Measurements from ENCODE around the gene CBY3. TPM values are rescaled to one million over a fixed set of nuclear protein-coding genes. Genes with fewer than 3 reads are reported as not detected.
"Not testable (repeated sequence)": the region's sequence is repeated elsewhere in the genome, so short reads cannot be mapped to it uniquely, and the experiment has no call there.

The CBY3 gene
- total RNA-seq, 1 donor from 2014 or later: not detected

- peak; percentile 78 for ATAC-seq
These were observed 12.4 kb downstream of the CBY3 start for GRCh38 chr5:179668391-179668790.

GRCh38 chr5:179661647-179662046 is 19.2 kb downstream of the CBY3 start:
- not testable (repeated sequence) for ATAC-seq

DNA sequence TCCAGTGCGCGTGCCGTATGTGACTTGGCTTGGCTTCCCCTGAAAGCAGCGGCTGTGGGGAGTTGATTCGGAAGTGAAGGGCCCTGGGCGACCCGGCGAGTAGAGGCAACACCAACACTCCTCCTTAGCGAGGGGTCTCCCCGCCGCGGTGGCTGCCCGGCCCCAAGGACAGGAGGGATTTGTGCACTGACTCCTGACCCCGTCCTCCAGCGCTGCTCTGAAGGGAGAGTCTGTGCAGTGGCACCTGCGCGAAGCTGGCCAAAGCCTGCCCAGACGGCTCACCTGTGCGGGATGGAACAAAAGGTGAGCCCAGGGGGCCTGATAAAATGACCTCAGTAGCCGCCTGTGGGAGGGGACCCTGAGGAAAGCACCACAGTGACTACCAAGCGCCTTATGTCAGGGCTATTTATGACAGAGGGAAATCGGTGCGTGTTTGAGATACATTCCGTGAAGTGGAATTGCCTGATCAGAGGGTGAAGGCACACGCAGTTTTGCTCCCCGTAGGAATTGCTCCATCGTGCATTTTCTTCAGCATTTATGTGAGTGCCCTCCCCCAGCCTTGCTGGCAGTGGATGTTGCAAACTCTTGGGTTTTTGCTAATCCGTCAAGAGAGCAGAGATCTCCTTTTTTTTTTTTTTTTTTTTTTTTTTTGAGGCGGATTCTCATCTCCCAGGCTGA is 22.5 kb downstream of the CBY3 start:
- peak; percentile 58 for ATAC-seq

- peak; percentile 93 for ATAC-seq
These were observed 23.3 kb downstream of the CBY3 start for GRCh38 chr5:179657302-179658178.

- not testable (repeated sequence) for ATAC-seq
These were observed 27.7 kb downstream of the CBY3 start for GRCh38 chr5:179653135-179653534.

DNA sequence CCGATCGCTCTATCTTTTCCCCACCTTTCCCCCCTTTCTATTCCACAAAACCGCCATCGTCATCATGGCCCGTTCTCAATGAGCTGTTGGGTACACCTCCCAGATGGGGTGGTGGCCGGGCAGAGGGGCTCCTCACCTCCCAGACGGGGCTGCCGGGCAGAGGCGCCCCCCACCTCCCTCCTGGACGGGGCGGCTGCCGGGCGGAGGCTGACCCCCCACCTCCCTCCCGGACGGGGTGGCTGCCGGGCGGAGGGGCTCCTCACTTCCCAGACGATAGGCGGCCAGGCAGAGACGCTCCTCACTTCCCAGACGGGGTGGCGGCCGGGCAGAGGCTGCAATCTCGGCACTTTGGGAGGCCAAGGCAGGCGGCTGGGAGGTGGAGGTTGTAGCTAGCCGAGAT is 30.6 kb downstream of the CBY3 start:
- not testable (repeated sequence) for ATAC-seq

GRCh38 chr5:179649166-179649703 is 31.6 kb downstream of the CBY3 start:
- not testable (repeated sequence) for ATAC-seq

- no peak for ATAC-seq
These were observed 32.4 kb downstream of the CBY3 start for GRCh38 chr5:179648410-179648809.

DNA sequence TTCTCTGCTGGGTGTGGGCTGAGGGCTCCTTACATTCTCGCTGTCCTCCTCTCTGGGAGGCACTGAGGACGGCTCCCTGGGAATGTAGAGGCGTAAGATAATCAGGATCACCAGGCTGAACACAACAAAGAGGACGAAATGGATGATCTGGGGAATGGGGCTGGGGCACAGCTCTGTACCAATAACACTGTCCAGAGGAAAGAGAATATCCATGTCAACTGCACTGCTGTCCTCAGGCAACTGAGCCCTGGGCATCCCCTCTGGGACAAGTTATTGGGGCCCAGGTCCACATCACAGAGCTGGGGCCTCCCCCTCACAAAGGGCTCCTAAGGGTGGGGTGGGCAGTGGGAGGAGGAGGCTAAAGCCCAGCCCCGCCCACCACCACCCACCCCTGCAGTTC is 36.1 kb downstream of the CBY3 start:
- peak; percentile 20 for ATAC-seq

DNA sequence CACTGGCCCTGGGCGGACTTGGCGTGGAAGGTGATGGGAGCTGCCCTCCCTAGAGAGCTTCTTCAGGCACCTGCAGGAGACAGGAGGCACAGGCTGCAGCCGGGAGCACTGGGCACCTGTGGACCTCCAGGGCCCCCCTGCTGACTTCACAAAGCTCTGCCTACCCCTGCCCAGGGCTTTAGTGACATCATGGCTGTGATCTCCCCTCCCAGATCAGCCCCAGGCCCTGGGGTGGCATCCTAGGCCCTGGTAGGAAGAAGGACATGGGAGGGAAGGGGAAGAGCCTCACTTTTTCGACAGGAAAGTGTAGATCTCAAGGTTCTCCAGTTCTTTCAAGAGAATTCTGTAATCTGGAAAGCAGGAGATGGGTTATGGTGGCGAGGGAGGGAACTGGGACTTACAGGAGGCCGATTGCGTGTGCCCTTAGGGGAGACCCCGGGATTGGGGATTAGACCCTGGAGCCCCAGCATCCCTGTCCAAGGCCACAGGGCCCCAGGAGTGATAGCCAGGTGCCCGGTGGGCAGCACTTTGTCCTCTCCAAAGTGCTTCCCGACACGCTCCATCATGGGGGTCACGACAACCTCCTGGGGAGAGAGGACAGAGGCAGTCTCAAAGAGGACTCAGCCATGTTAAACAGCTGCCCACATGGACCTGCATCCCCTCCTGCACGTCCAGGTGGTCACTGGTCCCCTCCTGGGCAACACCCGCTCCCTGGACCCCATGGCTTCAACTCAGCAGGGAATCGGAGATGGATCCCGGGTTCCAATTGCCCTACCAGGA is 37.5 kb downstream of the CBY3 start:
- not testable (repeated sequence) for ATAC-seq

DNA sequence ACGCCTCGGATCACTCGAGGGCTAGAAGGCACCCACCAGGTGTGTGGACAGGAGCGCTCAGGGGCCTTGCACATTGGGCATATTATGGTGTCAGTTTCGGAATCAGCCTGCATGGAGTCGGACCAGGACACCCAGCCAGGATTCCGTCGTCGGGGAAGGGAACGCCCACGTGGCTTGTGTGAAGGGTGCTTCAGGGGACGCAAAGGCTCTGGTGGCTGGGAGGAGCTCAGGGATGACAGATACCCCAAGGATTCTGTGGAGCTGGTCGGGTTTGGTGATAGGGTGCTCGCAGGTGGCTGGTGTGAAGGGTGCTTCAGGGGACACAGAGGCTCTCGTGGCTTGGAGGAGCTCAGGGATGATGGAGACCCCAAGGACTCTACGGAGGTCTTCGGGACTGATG is 38.2 kb downstream of the CBY3 start:
- ATAC-seq: not testable (repeated sequence)

- not testable (repeated sequence) for ATAC-seq
These were observed 39.1 kb downstream of the CBY3 start for GRCh38 chr5:179641745-179642144.

DNA sequence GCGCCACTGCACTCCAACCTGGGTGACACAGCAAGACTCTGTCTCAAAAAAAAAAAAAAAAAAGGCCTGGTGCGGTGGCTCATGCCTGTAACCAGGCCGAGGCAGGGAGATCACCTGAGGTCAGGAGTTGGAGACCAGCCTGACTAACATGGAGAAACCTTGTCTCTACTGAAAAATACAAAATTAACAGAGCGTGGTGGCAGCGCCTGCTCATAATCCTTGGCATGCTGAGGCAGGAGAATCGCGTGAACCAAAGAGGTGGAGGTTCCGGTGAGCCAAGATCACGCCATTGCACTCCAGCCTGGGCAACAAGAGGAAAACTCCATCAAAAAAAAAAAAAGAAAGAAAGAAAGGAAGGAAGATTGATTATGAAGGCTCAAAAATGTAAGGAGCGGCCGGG is 41.5 kb downstream of the CBY3 start:
- peak; percentile 72 for ATAC-seq

- peak; percentile 89 for ATAC-seq
These were observed 46.3 kb downstream of the CBY3 start for GRCh38 chr5:179634370-179635172.

- ATAC-seq: not testable (repeated sequence)
These were observed 47.1 kb downstream of the CBY3 start for GRCh38 chr5:179633501-179634369.

Other genes with a start within 250 kb of the CBY3 start
- 30.6 TPM for gene RUFY1, start 130.5 kb downstream of the CBY3 start, total RNA-seq
- gene HNRNPH1, start 57.4 kb downstream of the CBY3 start, total RNA-seq: 268 TPM
- 375 TPM for gene CANX, start 17.9 kb upstream of the CBY3 start, total RNA-seq
- gene MAML1, start 51.8 kb upstream of the CBY3 start, total RNA-seq: 15.4 TPM
- gene LTC4S, start 113.0 kb upstream of the CBY3 start, total RNA-seq: 5.1 TPM
- 72.1 TPM for gene MGAT4B, start 125.8 kb upstream of the CBY3 start, total RNA-seq
- 126 TPM for gene SQSTM1, start 139.9 kb upstream of the CBY3 start, total RNA-seq
- gene MRNIP, start 177.8 kb upstream of the CBY3 start, total RNA-seq: 8.3 TPM
- gene TBC1D9B, start 226.9 kb upstream of the CBY3 start, total RNA-seq: 66.3 TPM